Endothelial cell (in vitro differentiated cells): Measurements from ENCODE around the gene TBCK. TPM values are rescaled to one million over a fixed set of nuclear protein-coding genes. Genes with fewer than 3 reads are reported as not detected.

Experiments
- DNase-seq: peaks from one replicate; pipeline ENCODE4 v3.0.0; 2021; ENCODE audit warnings: low spot score
- H3K27ac Mint-ChIP-seq: one replicate; pipeline ENCODE4 v1.8.0; 2021; ENCODE audit warnings: mixed read lengths, inconsistent platforms; ENCODE audit not compliant: unreplicated experiment
- H3K27me3 Mint-ChIP-seq: one replicate; pipeline ENCODE4 v1.8.0; 2021; ENCODE audit warnings: mild to moderate bottlenecking, moderate library complexity, mixed read lengths, inconsistent platforms; ENCODE audit not compliant: unreplicated experiment
- H3K36me3 Mint-ChIP-seq: one replicate; pipeline ENCODE4 v1.8.0; 2021; ENCODE audit warnings: mild to moderate bottlenecking, low read depth, mixed read lengths, inconsistent platforms; ENCODE audit not compliant: unreplicated experiment
- H3K4me1 Mint-ChIP-seq: one replicate; pipeline ENCODE4 v1.8.0; 2021; ENCODE audit warnings: mild to moderate bottlenecking, mixed read lengths, inconsistent platforms; ENCODE audit not compliant: unreplicated experiment
- H3K4me3 Mint-ChIP-seq: one replicate; pipeline ENCODE4 v1.8.0; 2021; ENCODE audit warnings: mild to moderate bottlenecking, mixed read lengths, inconsistent platforms; ENCODE audit not compliant: unreplicated experiment
- H3K9me3 Mint-ChIP-seq: one replicate; pipeline ENCODE4 v1.8.0; 2021; ENCODE audit warnings: mixed read lengths, inconsistent platforms; ENCODE audit not compliant: unreplicated experiment
- CTCF ChIP-seq: fragments of 200-600 bp; sonication (generic); IDR thresholded peaks from one replicate; pipeline ENCODE4 v1.5.0; 2021; ENCODE audit warnings: antibody characterized with exemption; ENCODE audit not compliant: unreplicated experiment
- total RNA-seq: library from RNA; stranded (reverse); fragmentation: NEBNext Ultra II Directional; extraction: Animal tissue kit (Norgen Biotek cat#: 25700); gene quantifications from one replicate; pipeline ENCODE4 v1.2.1, GENCODE V29; 2021; ENCODE audit not compliant: unreplicated experiment

The TBCK gene
- total RNA-seq, 1 donor from 2014 or later = 48.6 TPM

- Mint-ChIP-seq H3K27ac (no peak overlapping the region), H3K9me3 (no peaks in the 10 kb centered on the region)
Observed at GRCh38 chr4:106036848-106037247, 279.2 kb downstream of the TBCK start.

GRCh38 chr4:106036334-106036733, 279.7 kb downstream of the TBCK start:
- no peak overlapping the region for H3K27ac Mint-ChIP-seq
- no peak for DNase-seq

More at GRCh38 chr4:106036848-106037247, 279.2 kb downstream of the TBCK start:
- no peak for DNase-seq
- Mint-ChIP-seq H3K27me3 (peaks cover 5% of the 10 kb centered on the region), H3K36me3 (no peaks in the 10 kb centered on the region), H3K4me1 (peaks cover 13% of the 10 kb centered on the region), H3K4me3 (no peak overlapping the region)
- TF ChIP-seq CTCF = no peak

GRCh38 chr4:106035204-106035603, 280.8 kb downstream of the TBCK start:
- no peak for TF ChIP-seq CTCF
- H3K4me1 Mint-ChIP-seq = peaks cover 13% of the 10 kb centered on the region
- H3K4me3 Mint-ChIP-seq = no peak overlapping the region
- no peak for DNase-seq
- peaks cover 5% of the 10 kb centered on the region for H3K27me3 Mint-ChIP-seq
- no peak overlapping the region for H3K27ac Mint-ChIP-seq
- no peaks in the 10 kb centered on the region for H3K9me3 Mint-ChIP-seq
- no peaks in the 10 kb centered on the region for H3K36me3 Mint-ChIP-seq

More at GRCh38 chr4:106036334-106036733, 279.7 kb downstream of the TBCK start:
- Mint-ChIP-seq H3K4me1 (peaks cover 13% of the 10 kb centered on the region), H3K27me3 (peaks cover 5% of the 10 kb centered on the region), H3K36me3 (no peaks in the 10 kb centered on the region), H3K9me3 (no peaks in the 10 kb centered on the region), H3K4me3 (no peak overlapping the region)
- no peak for TF ChIP-seq CTCF

- peaks cover 5% of the 10 kb centered on the region for H3K27me3 Mint-ChIP-seq
- H3K4me1 Mint-ChIP-seq = peaks cover 13% of the 10 kb centered on the region
- no peak for DNase-seq
- H3K27ac Mint-ChIP-seq = no peak overlapping the region
- no peaks in the 10 kb centered on the region for H3K9me3 Mint-ChIP-seq
- no peak for TF ChIP-seq CTCF
- H3K4me3 Mint-ChIP-seq = no peak overlapping the region
- H3K36me3 Mint-ChIP-seq = no peaks in the 10 kb centered on the region
Observed at GRCh38 chr4:106034751-106035150, 281.3 kb downstream of the TBCK start.

- peaks cover 5% of the 10 kb centered on the region for H3K27me3 Mint-ChIP-seq
- H3K4me3 Mint-ChIP-seq = no peak overlapping the region
- no peaks in the 10 kb centered on the region for H3K36me3 Mint-ChIP-seq
- peaks cover 13% of the 10 kb centered on the region for H3K4me1 Mint-ChIP-seq
- H3K9me3 Mint-ChIP-seq = no peaks in the 10 kb centered on the region
- no peak for TF ChIP-seq CTCF
- no peak overlapping the region for H3K27ac Mint-ChIP-seq
- DNase-seq = no peak
Observed at GRCh38 chr4:106034220-106034619, 281.8 kb downstream of the TBCK start.
